B cell (primary cell): ENCODE data around the gene LSM7.

Experiments used
- CTCF ChIP-seq: fragments of 200-600 bp; IDR thresholded peaks from one replicate; pipeline ENCODE4 v1.8.0; 2022; ENCODE audit warnings: antibody characterized with exemption, mild to moderate bottlenecking
- EZH2 ChIP-seq: IDR thresholded peaks from 2 replicates; pipeline ENCODE4 v1.6.1; 2012; ENCODE audit warnings: borderline replicate concordance, low read depth, mild to moderate bottlenecking, moderate library complexity, low read length; ENCODE audit not compliant: insufficient read depth, poor library complexity, severe bottlenecking

- TF ChIP-seq CTCF (no peak), EZH2 (no peak)
These were observed 499 bp downstream of the LSM7 start for GRCh38 chr19:2327773-2328400.
